ENCODE measurements around the gene MAP3K9.

DNA sequence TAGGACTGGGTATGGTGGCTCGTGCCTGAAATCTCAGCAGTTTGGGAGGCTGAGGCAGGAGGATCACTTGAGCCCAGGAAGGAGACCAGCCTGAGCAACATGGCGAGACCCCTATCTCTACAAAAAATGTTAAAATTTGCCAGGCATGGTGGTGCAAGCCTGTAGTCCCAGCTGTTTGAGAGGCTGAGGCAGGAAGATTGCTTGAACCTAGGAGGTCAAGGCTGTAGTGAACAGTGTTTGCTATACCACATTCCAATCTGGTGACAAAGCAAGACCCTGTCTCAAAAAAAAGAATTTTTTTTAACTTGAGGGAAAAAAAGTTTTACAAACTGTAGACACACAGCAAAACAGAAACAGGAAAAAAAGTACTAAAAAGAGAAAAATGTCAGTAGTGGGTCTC is 2.3 kb upstream of the MAP3K9 start:
- TF ChIP-seq, protein P1, sequence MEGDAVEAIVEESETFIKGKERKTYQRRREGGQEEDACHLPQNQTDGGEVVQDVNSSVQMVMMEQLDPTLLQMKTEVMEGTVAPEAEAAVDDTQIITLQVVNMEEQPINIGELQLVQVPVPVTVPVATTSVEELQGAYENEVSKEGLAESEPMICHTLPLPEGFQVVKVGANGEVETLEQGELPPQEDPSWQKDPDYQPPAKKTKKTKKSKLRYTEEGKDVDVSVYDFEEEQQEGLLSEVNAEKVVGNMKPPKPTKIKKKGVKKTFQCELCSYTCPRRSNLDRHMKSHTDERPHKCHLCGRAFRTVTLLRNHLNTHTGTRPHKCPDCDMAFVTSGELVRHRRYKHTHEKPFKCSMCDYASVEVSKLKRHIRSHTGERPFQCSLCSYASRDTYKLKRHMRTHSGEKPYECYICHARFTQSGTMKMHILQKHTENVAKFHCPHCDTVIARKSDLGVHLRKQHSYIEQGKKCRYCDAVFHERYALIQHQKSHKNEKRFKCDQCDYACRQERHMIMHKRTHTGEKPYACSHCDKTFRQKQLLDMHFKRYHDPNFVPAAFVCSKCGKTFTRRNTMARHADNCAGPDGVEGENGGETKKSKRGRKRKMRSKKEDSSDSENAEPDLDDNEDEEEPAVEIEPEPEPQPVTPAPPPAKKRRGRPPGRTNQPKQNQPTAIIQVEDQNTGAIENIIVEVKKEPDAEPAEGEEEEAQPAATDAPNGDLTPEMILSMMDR (IDR thresholded peaks at IDR 0.05; ENCODE audit: insufficient read depth, low read depth, low read length), result no peak
- no peak for TF ChIP-seq EZH2 (IDR thresholded peaks at IDR 0.05; ENCODE audit: insufficient read depth, low read length)
